Peyer's patch (tissue), 4 donors: Measurements from ENCODE around the gene BAHCC1. TPM values are rescaled to one million over a fixed set of nuclear protein-coding genes. Genes with fewer than 3 reads are reported as not detected.

Experiments
- DNase-seq, 3 donors: peaks; one replicate each; pipeline ENCODE4 v3.0.0-alpha.2; 2017 to 2019
- H3K27ac ChIP-seq, 4 donors: fragments of 200-600 bp; sonication (generic); one replicate each; pipeline ENCODE4 v1.5.1; 2016 to 2019
- H3K27me3 ChIP-seq, 2 donors: fragments of 200-600 bp; sonication (generic); one replicate each; pipeline ENCODE4 v1.5.1; 2019
- H3K36me3 ChIP-seq, 3 donors: fragments of 200-600 bp; sonication (generic); one replicate each; pipeline ENCODE4 v1.5.1; 2016 to 2019
- H3K4me1 ChIP-seq, 4 donors: fragments of 200-600 bp; sonication (generic); one replicate each; pipeline ENCODE4 v1.5.1; 2016 to 2019
- H3K4me3 ChIP-seq, 4 donors: fragments of 200-600 bp; sonication (generic); 1 replicate in 3 of 4; 2 replicates in 1 of 4; pipeline ENCODE4 v1.5.1; 2016 to 2019; ENCODE audit warnings: mild to moderate bottlenecking in 1 of 4
- H3K9me3 ChIP-seq, 4 donors: fragments of 200-600 bp; sonication (generic); one replicate each; pipeline ENCODE4 v1.5.1; 2016 to 2019; ENCODE audit warnings: mild to moderate bottlenecking in 1 of 4
- CTCF ChIP-seq, 6 experiments: fragments of 450-650 bp in 4 of 6; fragments of 200-600 bp in 2 of 6; sonication (generic) in 1 of 6; IDR thresholded peaks; one replicate each; pipeline ENCODE4 v1.5.1; 2017 to 2019; ENCODE audit warnings: antibody characterized with exemption in 6 of 6, mild to moderate bottlenecking in 3 of 6, moderate library complexity in 1 of 6
- POLR2A ChIP-seq, 2 donors: fragments of 450-650 bp; IDR thresholded peaks; one replicate each; pipeline ENCODE4 v1.5.1; 2017; ENCODE audit warnings: antibody characterized with exemption in 2 of 2, mild to moderate bottlenecking in 2 of 2, moderate library complexity in 2 of 2
- total RNA-seq, 4 donors: library from RNA; depleted of rRNA; stranded (reverse); fragments of >200 nt; gene quantifications; one replicate each; pipeline ENCODE4 v1.1.0, GENCODE V29; 2016

BAHCC1 gene
- total RNA-seq, 4 donors from 2014 or later = 11.6 to 43.0 (median 23.9) TPM

GRCh38 chr17:81437191-81437651 lies 42.0 kb downstream of the BAHCC1 start:
- Histone ChIP-seq H3K9me3 (no peaks in the 10 kb centered on the region), H3K27me3 (no peaks in the 10 kb centered on the region), H3K4me3 (no peak overlapping the region), H3K36me3 (no peaks in the 10 kb centered on the region), H3K27ac (peak overlapping the region in 2 of 4 donors; percentile 70 to 74), H3K4me1 (peaks cover 0 to 38% (median 3%) of the 10 kb centered on the region in 4 donors)
- no peak for TF ChIP-seq CTCF (IDR thresholded peaks at IDR 0.05)
- no peak for TF ChIP-seq POLR2A (IDR thresholded peaks at IDR 0.05)
- DNase-seq = no peak

GRCh38 chr17:81438007-81438659 lies 42.9 kb downstream of the BAHCC1 start:
- Histone ChIP-seq H3K9me3 (no peaks in the 10 kb centered on the region), H3K36me3 (no peaks in the 10 kb centered on the region), H3K27me3 (no peaks in the 10 kb centered on the region), H3K4me3 (no peak overlapping the region), H3K4me1 (peaks cover 0 to 44% (median 3%) of the 10 kb centered on the region in 4 donors), H3K27ac (no peak overlapping the region)
- no peak for DNase-seq
- TF ChIP-seq POLR2A (IDR thresholded peaks at IDR 0.05) (no peak), CTCF (IDR thresholded peaks at IDR 0.05) (no peak)

- no peak for TF ChIP-seq POLR2A (IDR thresholded peaks at IDR 0.05)
- no peak for TF ChIP-seq CTCF (IDR thresholded peaks at IDR 0.05)
- H3K36me3 ChIP-seq = no peaks in the 10 kb centered on the region
- H3K4me3 ChIP-seq = no peak overlapping the region
- no peak overlapping the region for H3K27ac ChIP-seq
- no peaks in the 10 kb centered on the region for H3K9me3 ChIP-seq
- H3K27me3 ChIP-seq = no peaks in the 10 kb centered on the region
- peaks cover 0 to 44% (median 3%) of the 10 kb centered on the region in 4 donors for H3K4me1 ChIP-seq
- no peak for DNase-seq
Observed at GRCh38 chr17:81438688-81439087, 43.4 kb downstream of the BAHCC1 start.

GRCh38 chr17:81440051-81440471 lies 44.8 kb downstream of the BAHCC1 start:
- no peak for DNase-seq
- Histone ChIP-seq H3K36me3 (no peaks in the 10 kb centered on the region), H3K27ac (no peak overlapping the region), H3K27me3 (no peaks in the 10 kb centered on the region), H3K4me3 (no peak overlapping the region), H3K9me3 (no peaks in the 10 kb centered on the region), H3K4me1 (peaks cover 0 to 44% (median 3%) of the 10 kb centered on the region in 4 donors)
- no peak for TF ChIP-seq POLR2A (IDR thresholded peaks at IDR 0.05)
- no peak for TF ChIP-seq CTCF (IDR thresholded peaks at IDR 0.05)

GRCh38 chr17:81440511-81441244 lies 45.4 kb downstream of the BAHCC1 start:
- TF ChIP-seq CTCF (IDR thresholded peaks at IDR 0.05) (peak in 3 of 6 experiments; percentile 18 to 32 (median 30)), POLR2A (IDR thresholded peaks at IDR 0.05) (no peak)
- Histone ChIP-seq H3K36me3 (no peaks in the 10 kb centered on the region), H3K4me1 (peaks cover 0 to 41% (median 3%) of the 10 kb centered on the region in 4 donors), H3K27ac (peak overlapping the region in 2 of 4 donors; percentile 55 to 78), H3K4me3 (no peak overlapping the region), H3K9me3 (no peaks in the 10 kb centered on the region), H3K27me3 (no peaks in the 10 kb centered on the region)
- DNase-seq = no peak
